K562 (cell line): Measurements from ENCODE around the gene CEMIP. TPM values are rescaled to one million over a fixed set of nuclear protein-coding genes. Genes with fewer than 3 reads are reported as not detected.

ENCODE experiments used
- ATAC-seq: fragments of 200-7000 bp; cut with Tn5 transposase; 3 replicates; pipeline ENCODE4 v1.9.1; 2020; ENCODE audit warnings: moderate library complexity
- BruUV-seq: library from RNA; stranded (reverse); fragments of 400-500 nt; replicated peaks from 2 replicates; lab custom pipeline; 2021; lab: Mats Ljungman, UMichigan
- CTCF ChIA-PET: fragments of 300-600 bp; formaldehyde crosslinking; extraction: SDS; loops from one replicate; lab custom pipeline; 2021; ENCODE audit warnings: low intra/inter-chr PET ratio; lab: Yijun Ruan, JAX
- POLR2A ChIA-PET: fragments of 300-600, 350-650 bp; sonication (Branson Sonifier 250); formaldehyde crosslinking; extraction: SDS; loops from one replicate; lab custom pipeline; 2021; ENCODE audit warnings: antibody characterized with exemption, inconsistent platforms; lab: Yijun Ruan, JAX
- DNase-seq, 4 experiments: peaks; one replicate each; pipeline versions ENCODE4 v3.0.0 to v3.0.0-alpha.2; 2011 to 2018; ENCODE audit warnings: low spot score in 3 of 4, mixed read lengths in 3 of 4; ENCODE audit errors: extremely low read depth in 1 of 4
- FAIRE-seq: peaks from 2 replicates; lab custom pipeline; 2011; peaks lifted over from hg19 to GRCh38; lab: Jason Lieb, UNC
- H2AFZ ChIP-seq: 2 replicates; pipeline ENCODE4 v1.6.0; 2011; ENCODE audit warnings: low read depth, low read length, control low read depth, inconsistent platforms
- H3K27ac ChIP-seq: fragments of 200-600 bp; 3 replicates; pipeline ENCODE4 v1.8.0; 2011; ENCODE audit warnings: low read depth, mild to moderate bottlenecking, control low read depth, inconsistent platforms, low read length, moderate library complexity, mixed read lengths; ENCODE audit errors: extremely low read depth
- H3K27me3 ChIP-seq, 2 experiments: fragments of 300-600 bp in 1 of 2; 2 replicates in 1 of 2; 3 replicates in 1 of 2; pipeline versions ENCODE4 v1.6.0 to v1.8.0; 2011; ENCODE audit warnings: inconsistent platforms in 2 of 2, low read length in 2 of 2, mild to moderate bottlenecking in 1 of 2, mixed read lengths in 1 of 2, moderate library complexity in 1 of 2; ENCODE audit not compliant: control insufficient read depth in 2 of 2, insufficient read depth in 2 of 2
- H3K36me3 ChIP-seq: fragments of 300-600 bp; 3 replicates; pipeline ENCODE4 v1.8.0; 2011; ENCODE audit warnings: mild to moderate bottlenecking, low read length, inconsistent platforms; ENCODE audit not compliant: control insufficient read depth, insufficient read depth
- H3K4me1 ChIP-seq, 2 experiments: fragments of 200-600 bp in 1 of 2; replicated peaks in 1 of 2; 2 replicates in 1 of 2; 3 replicates in 1 of 2; pipeline versions ENCODE4 v1.5.1 to v1.8.0; 2011; ENCODE audit warnings: inconsistent platforms in 2 of 2, low read length in 2 of 2, mild to moderate bottlenecking in 1 of 2, mixed read lengths in 1 of 2, moderate library complexity in 1 of 2; ENCODE audit not compliant: control insufficient read depth in 2 of 2, insufficient read depth in 2 of 2
- H3K4me2 ChIP-seq: 2 replicates; pipeline ENCODE4 v1.6.1; 2011; ENCODE audit warnings: low read length, control low read depth, inconsistent platforms, mixed read lengths; ENCODE audit not compliant: insufficient read depth
- H3K4me3 ChIP-seq: fragments of 200-600 bp; sonication (generic), shearing (Covaris generic); 2 replicates; pipeline ENCODE4 v1.5.1; 2016; ENCODE audit warnings: control low read depth, inconsistent platforms
- H3K79me2 ChIP-seq: fragments of 200-600 bp; 3 replicates; pipeline ENCODE4 v1.8.0; 2011; ENCODE audit warnings: low read length, inconsistent platforms; ENCODE audit not compliant: control insufficient read depth, insufficient read depth
- H3K9ac ChIP-seq, 2 experiments: 2 replicates each; pipeline versions ENCODE4 v1.6.0 to v1.6.1; 2011; ENCODE audit warnings: low read depth in 2 of 2, low read length in 2 of 2, control low read depth in 1 of 2, inconsistent platforms in 1 of 2, mild to moderate bottlenecking in 1 of 2, mixed read lengths in 1 of 2; ENCODE audit not compliant: insufficient read depth in 1 of 2
- H3K9me1 ChIP-seq: one replicate; pipeline ENCODE4 v1.6.0; 2011; ENCODE audit warnings: inconsistent platforms, mild to moderate bottlenecking, low read length, moderate library complexity; ENCODE audit not compliant: control insufficient read depth, insufficient read depth
- H3K9me3 ChIP-seq: replicated peaks from 2 replicates; pipeline ENCODE4 v1.5.1; 2011; ENCODE audit warnings: low read depth, low read length, inconsistent platforms; ENCODE audit not compliant: control insufficient read depth, insufficient read depth
- H4K20me1 ChIP-seq: replicated peaks from 2 replicates; pipeline ENCODE4 v1.6.1; 2011; ENCODE audit warnings: low read length, inconsistent platforms, mixed read lengths; ENCODE audit not compliant: control insufficient read depth, insufficient read depth
- CAMTA2 ChIP-seq: fragments of 250-450 bp; sonication (Bioruptor Pico); conservative IDR thresholded peaks from 2 replicates; pipeline ENCODE4 v1.5.1; 2022
- CCAR2 ChIP-seq: fragments of 200-400 bp; formaldehyde crosslinking; IDR thresholded peaks from 2 replicates; pipeline ENCODE4 v1.6.1; 2017; ENCODE audit warnings: mild to moderate bottlenecking, low read depth, low read length
- MIER1 ChIP-seq: fragments of 450-650 bp; IDR thresholded peaks from 2 replicates; pipeline ENCODE4 v1.6.1; 2016; ENCODE audit warnings: antibody characterized with exemption, mild to moderate bottlenecking, low read depth
- NFE2 ChIP-seq: IDR thresholded peaks from 2 replicates; pipeline ENCODE4 v1.6.1; 2014; ENCODE audit warnings: antibody characterized with exemption, low read depth
- PHF8 ChIP-seq: fragments of 200-600 bp; sonication (generic); IDR thresholded peaks from 2 replicates; pipeline ENCODE4 v1.6.1; 2012; ENCODE audit warnings: mixed run types, mild to moderate bottlenecking, inconsistent platforms, low read length, moderate library complexity, borderline replicate concordance
- PPARD ChIP-seq: fragments of 250-450 bp; sonication (Bioruptor Pico); IDR thresholded peaks from 2 replicates; pipeline ENCODE4 v1.8.0; 2022; ENCODE audit warnings: inconsistent platforms, mild to moderate bottlenecking, moderate library complexity
- RAD51 ChIP-seq: fragments of 450-650 bp; IDR thresholded peaks from 2 replicates; pipeline ENCODE4 v1.7.1; 2016; ENCODE audit warnings: low read depth, mild to moderate bottlenecking, borderline replicate concordance
- SPI1 ChIP-seq: IDR thresholded peaks from 2 replicates; pipeline ENCODE4 v1.6.1; 2011; ENCODE audit warnings: low read depth, low read length, control low read depth, borderline replicate concordance
- ZNF12 ChIP-seq: sonication (generic); formaldehyde crosslinking; IDR thresholded peaks from 2 replicates; pipeline ENCODE4 v1.4.0; 2020; ENCODE audit warnings: mild to moderate bottlenecking, missing genetic modification reagents
- WGBS: fragments of 100-300 bp; shearing (Covaris generic); methylation state at CpG from one replicate; pipeline ENCODE4 v1.1.6; 2016; ENCODE audit warnings: low coverage, mixed read lengths; ENCODE audit not compliant: insufficient coverage; ENCODE audit errors: missing lambda C conversion rate; 5-methylcytosine and 5-hydroxymethylcytosine counted together
- in situ Hi-C: fragments of 300-500 bp; cut with MboI; formaldehyde crosslinking; loops from 4 replicates; pipeline ENCODE4 v1.15.0; 2018; ENCODE audit warnings: inconsistent platforms, mixed read lengths
- intact Hi-C: fragments of 100-400 bp; cut with micrococcal nuclease; formaldehyde crosslinking; loops from 2 replicates; pipeline ENCODE4 v1.14.2; 2022
- polyA plus RNA-seq, 8 experiments: library from polyadenylated mRNA; depleted of rRNA in 4 of 8; stranded (reverse) in 5 of 8; unstranded in 3 of 8; fragments of >200 nt; fragmentation: Nextera tagmentation in 2 of 8; fragmentation: Illumina TruSeq in 1 of 8; extraction: Ambion mirVana in 2 of 8; extraction: Trizol in 1 of 8; gene quantifications; 2 replicates each; pipeline versions ENCODE4 v1.2.1 to v1.2.3, GENCODE V29; 2011 to 2014; ENCODE audit warnings: inconsistent platforms in 1 of 8, missing spikeins in 1 of 8
- total RNA-seq, 7 experiments: library from RNA; depleted of rRNA in 6 of 7; stranded (reverse); fragments of >200 nt in 6 of 7; fragmentation: Illumina TruSeq in 2 of 7; extraction: Trizol in 2 of 7; gene quantifications; 2 replicates each; pipeline versions ENCODE4 v1.2.1 to v1.2.3, GENCODE V29; 2011 to 2021; ENCODE audit warnings: low replicate concordance in 1 of 7

Gene CEMIP
- total and polyA plus RNA-seq, 9 of the 15 experiments (the other 6 are each of a cell fraction or from before 2014, with no cell fraction given): 0.33 TPM; not detected in 8

GRCh38 chr15:80825361-80826030 is 46.3 kb downstream of the CEMIP start:
- no peaks in the 10 kb centered on the region for H3K9me1 ChIP-seq
- no peaks in the 10 kb centered on the region for H3K79me2 ChIP-seq
- DNase-seq (no peak), FAIRE-seq (no peak), ATAC-seq (no peak)
- no peaks in the 10 kb centered on the region for H4K20me1 ChIP-seq
- intact Hi-C loops (no loop called here), in situ Hi-C loops (no loop called here)
- 0% methylated on average over 6 of the region's 6 CpGs for WGBS
- H3K27me3 ChIP-seq: peaks cover 0 to 6% of the 10 kb centered on the region in 2 experiments; a peak in 2 of 5 replicates
- no peak overlapping the region for H3K4me3 ChIP-seq
- ChIA-PET POLR2A (interaction anchor here (0.9 kb wide), 1 partner anchor 24 kb away, joined by 3 read pairs; no protein-coding TSS in a partner anchor), CTCF (no interaction called here)
- H3K36me3 ChIP-seq: no peaks in the 10 kb centered on the region
- BruUV-seq: no TSS peak
- no peaks in the 10 kb centered on the region for H3K4me1 ChIP-seq
- no peak overlapping the region for H2AFZ ChIP-seq
- TF ChIP-seq CCAR2 (no peak), PHF8 (0 out of 2 replicates have a peak, but pooled peaks have one; percentile 11), RAD51 (no peak), CAMTA2 (no peak), NFE2 (no peak)
- no peaks in the 10 kb centered on the region for H3K9me3 ChIP-seq
- no peak overlapping the region for H3K27ac ChIP-seq
- no peak overlapping the region for H3K4me2 ChIP-seq
- no peak overlapping the region for H3K9ac ChIP-seq

GRCh38 chr15:80828796-80829195 is 49.6 kb downstream of the CEMIP start:
- H3K9ac ChIP-seq: no peak overlapping the region
- ChIA-PET CTCF (no interaction called here), POLR2A (interaction anchor here (0.6 to 1.2 kb wide), 2 partner anchors 15 to 17 kb away, joined by 3 to 5 read pairs; no protein-coding TSS in a partner anchor)
- no TSS peak for BruUV-seq
- no peaks in the 10 kb centered on the region for H3K79me2 ChIP-seq
- H2AFZ ChIP-seq: no peak overlapping the region
- no peaks in the 10 kb centered on the region; the same call in 1 of the 2 replicates for H4K20me1 ChIP-seq
- FAIRE-seq: no peak
- no peak overlapping the region for H3K4me3 ChIP-seq
- ATAC-seq: no peak
- no peak for DNase-seq
- H3K4me2 ChIP-seq: no peak overlapping the region
- in situ Hi-C loops: no loop called here
- no peak for TF ChIP-seq PPARD (CRISPR knock-in tag)
- TF ChIP-seq MIER1: no peak
- TF ChIP-seq ZNF12 (CRISPR knock-in tag): no peak
- peak; percentile 13; the same call in 1 of the 2 replicates for TF ChIP-seq SPI1
- TF ChIP-seq, all 486 proteins: peak for 1
- Histone ChIP-seq H3K9me3 (no peaks in the 10 kb centered on the region), H3K4me1 (no peaks in the 10 kb centered on the region), H3K9me1 (no peaks in the 10 kb centered on the region), H3K36me3 (no peaks in the 10 kb centered on the region), H3K27me3 (peaks cover 0 to 6% of the 10 kb centered on the region in 2 experiments; a peak in 1 of 5 replicates), H3K27ac (no peak overlapping the region)
- intact Hi-C loops: no loop called here
